GM19372 (cell line): ENCODE data around the gene CTNNA1.
"Not testable (repeated sequence)": the region's sequence is repeated elsewhere in the genome, so short reads cannot be mapped to it uniquely, and the experiment has no call there.

ENCODE experiments used
- ATAC-seq: cut with Tn5 transposase; IDR thresholded peaks from one replicate; pipeline ENCODE4 v1.9.1; 2021; ENCODE audit warnings: mild to moderate bottlenecking, low read depth, moderate library complexity; ENCODE audit not compliant: unreplicated experiment

Gene CTNNA1

GRCh38 chr5:138724470-138725146, 28.6 kb upstream of the CTNNA1 start:
- no peak for ATAC-seq

DNA sequence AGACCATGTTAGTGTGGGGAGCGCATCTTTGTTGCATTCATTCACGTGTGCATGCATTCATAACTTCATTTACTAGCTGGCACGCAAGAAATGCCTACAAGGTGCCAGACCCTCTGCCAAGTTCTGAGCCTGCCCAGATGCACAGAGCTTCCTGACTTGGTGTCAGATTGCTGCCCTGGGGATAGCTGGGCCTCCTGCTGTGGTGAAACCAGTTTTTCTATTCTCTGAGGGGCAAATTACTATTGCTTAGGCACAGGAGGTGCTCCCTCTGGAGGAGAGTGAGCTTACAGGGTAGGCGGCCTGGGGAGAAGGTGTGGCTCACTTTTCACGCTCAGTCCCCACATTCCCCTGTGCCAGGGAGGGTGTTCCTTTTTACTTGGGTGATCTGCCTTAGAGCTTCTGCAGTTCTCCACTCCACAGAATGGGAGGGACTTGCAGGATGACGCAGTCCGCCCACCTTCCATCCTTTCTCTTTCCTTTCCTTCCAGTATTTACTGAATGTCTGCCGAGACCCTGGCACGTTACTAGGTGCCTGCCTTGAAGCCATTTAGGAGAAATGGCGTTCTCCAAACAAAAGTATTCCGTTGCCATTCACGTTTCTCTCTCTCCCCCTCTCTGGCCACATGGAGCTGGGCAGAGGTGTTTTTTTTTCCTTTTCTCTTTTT, 27.9 kb upstream of the CTNNA1 start:
- ATAC-seq: no peak

GRCh38 chr5:138725818-138726416, 27.3 kb upstream of the CTNNA1 start:
- no peak for ATAC-seq

DNA sequence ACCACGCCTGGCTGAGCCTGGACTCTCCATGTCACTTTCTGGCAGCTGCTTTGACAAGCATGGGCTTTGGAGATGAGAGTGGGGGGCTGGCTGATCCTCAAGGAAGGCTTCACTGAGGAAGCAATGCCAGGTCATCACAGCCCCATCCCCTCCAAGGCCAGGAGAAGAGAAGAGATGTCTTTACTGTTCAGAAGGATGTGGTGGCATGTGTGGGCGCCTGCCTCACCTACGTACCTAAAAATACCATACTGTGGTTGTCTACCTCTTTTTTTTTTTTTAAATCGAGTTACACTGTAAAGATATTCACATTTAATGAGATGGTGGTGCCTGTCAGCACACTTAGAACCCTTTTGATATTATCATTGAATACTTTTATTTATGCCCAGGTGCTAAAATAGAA, 26.4 kb upstream of the CTNNA1 start:
- no peak for ATAC-seq

GRCh38 chr5:138730496-138730895, 22.7 kb upstream of the CTNNA1 start:
- ATAC-seq: not testable (repeated sequence)

DNA sequence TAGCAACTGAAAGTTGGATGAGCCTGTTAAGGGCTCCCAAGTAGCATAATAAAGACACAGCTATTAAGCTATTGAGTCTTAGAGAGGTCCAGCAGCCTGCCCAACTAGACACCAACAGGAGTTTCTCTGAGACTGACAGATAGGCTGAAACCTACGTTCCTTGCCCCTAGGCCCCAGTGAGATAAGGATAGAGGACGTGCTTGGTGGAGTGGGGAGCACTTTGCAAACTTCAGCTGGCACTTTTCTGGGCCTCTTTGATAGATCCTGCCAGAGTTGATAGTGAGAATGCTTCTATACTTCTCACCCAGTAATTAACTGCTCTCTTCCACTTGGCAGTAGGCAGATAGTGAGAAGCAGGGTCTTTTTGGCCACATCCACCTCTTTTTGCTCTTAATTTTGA, 20.8 kb upstream of the CTNNA1 start:
- no peak for ATAC-seq

GRCh38 chr5:138732933-138733332, 20.3 kb upstream of the CTNNA1 start:
- ATAC-seq: no peak

GRCh38 chr5:138733509-138733908, 19.7 kb upstream of the CTNNA1 start:
- no peak for ATAC-seq

DNA sequence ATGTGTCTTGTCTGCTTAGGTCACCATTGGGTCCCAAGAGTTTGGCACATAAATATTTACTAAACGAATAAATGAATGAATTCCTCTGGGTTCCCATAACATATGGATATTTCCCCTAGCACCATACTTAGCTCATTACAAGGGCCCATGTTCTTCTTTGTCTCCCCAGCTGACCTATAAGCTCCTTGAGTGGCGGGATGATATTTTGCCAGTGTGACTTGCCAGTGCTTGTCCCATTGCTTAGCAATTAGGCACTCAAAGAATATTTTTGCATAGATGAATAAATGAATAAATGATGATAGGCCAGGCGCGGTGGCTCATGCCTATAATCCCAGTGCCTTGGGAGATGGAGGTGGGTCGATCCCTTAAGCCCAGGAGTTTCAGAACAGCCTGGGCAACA, 16.9 kb upstream of the CTNNA1 start:
- ATAC-seq: no peak

GRCh38 chr5:138737494-138738265, 15.5 kb upstream of the CTNNA1 start:
- ATAC-seq: no peak

- ATAC-seq: no peak
These were observed 14.8 kb upstream of the CTNNA1 start for GRCh38 chr5:138738399-138738798.

DNA sequence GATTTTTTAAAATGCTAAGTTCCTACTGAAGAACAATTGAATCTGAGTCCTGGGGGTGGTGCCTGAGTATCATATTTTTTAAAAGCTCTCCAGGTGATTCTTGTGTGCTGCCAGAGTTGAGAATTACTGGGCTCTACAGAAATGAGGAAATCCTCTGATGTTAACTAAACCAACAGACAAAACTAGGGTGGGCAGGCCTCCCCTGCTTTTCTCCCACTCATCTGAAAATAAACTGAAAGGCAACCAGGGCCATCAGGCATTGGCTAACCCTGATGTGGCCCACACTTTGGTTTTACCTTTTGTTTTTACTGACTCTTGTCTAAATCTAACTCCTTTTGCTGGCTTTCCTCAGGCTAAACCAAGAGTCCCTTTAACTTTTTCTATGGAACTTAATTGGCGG, 13.3 kb upstream of the CTNNA1 start:
- no peak for ATAC-seq

- no peak for ATAC-seq
These were observed 9.7 kb upstream of the CTNNA1 start for GRCh38 chr5:138743484-138743883.

DNA sequence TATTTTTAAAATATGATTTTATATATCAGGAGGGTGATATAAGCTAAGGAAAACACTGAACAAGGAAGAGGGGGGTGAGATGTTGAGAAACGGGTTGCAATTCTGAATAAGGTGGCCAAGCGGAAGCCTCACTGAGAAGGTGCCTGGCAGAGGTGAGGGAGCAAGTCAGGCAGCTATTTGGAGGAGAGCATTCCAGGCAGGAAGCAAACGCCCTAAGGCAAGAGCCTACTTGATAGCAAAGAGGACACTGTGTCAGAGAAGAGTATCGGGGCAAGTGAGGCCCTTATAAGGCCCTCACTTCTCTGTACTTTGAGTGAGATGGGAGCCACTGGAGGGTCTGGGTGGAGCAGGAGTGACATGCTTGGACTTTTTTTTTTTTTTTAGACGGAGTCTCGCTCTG, 8.0 kb upstream of the CTNNA1 start:
- no peak for ATAC-seq

DNA sequence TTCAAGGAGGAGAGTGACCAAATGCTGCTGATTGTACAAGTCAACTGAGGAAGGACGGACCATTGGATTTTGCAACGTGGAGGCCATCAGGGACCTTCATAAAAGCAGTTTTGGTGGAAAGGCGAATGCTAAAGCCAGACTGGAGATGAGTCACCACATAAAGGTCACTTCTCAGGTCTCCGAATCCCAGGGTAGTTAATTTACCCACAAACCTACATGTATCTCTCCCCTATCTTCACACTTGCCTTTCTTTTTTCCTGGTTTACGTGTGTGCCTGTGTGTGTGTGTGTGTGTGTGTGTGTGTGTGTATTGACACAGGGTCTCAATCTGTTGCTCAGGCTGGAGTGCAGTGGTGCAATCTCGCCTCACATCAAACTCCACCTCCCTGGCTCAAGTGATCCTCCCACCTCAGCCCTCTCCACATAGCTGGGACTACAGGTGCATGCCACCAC, 4.6 kb upstream of the CTNNA1 start:
- ATAC-seq: no peak

DNA sequence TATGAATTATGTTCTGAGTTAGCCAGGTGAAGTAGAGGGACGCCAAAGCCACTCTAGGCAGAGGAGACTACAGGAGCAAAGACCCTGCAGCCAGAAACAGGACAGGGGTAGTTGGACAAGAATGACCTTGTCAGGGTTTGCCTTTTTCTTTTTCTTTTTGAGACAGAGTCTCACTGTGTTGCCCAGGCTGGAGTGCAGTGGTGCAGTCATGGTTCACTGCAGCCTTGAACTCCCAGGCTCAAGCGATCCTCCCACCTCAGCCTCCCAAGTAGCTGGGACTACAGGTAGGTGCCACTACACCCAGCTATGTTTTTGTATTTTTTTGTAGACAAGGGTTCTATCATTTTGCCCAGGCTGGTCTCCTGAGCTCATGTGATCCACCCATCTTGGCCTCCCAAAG, 1.9 kb upstream of the CTNNA1 start:
- not testable (repeated sequence) for ATAC-seq

- no peak for ATAC-seq
These were observed 779 bp upstream of the CTNNA1 start for GRCh38 chr5:138752341-138752950.

- ATAC-seq: peak; percentile 8
These were observed 821 bp downstream of the CTNNA1 start for GRCh38 chr5:138753794-138754698.

GRCh38 chr5:138754699-138755057, 1.5 kb downstream of the CTNNA1 start:
- no peak for ATAC-seq
